Measurements from ENCODE around the gene GPR27.

Gene GPR27

DNA sequence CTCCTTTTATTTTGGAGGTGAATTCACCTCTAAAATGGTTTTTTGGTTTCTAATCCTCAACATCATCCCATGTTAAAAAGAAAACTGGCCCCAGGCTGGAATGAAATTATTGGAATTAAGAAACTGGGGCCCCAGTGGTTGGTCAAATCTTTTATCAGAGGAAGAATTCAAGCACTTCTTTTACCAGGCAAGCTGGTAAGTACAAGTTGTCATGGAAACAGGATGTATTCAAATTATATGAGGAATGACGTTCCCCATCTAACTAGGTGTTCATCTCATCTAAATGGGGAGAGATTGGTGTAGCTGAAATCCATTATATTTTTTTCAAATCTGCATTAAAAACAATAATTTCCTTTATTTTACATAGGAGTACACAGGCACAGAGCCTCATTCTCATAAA lies 18.8 kb upstream of the GPR27 start:
- DNase-seq = no peak

DNA sequence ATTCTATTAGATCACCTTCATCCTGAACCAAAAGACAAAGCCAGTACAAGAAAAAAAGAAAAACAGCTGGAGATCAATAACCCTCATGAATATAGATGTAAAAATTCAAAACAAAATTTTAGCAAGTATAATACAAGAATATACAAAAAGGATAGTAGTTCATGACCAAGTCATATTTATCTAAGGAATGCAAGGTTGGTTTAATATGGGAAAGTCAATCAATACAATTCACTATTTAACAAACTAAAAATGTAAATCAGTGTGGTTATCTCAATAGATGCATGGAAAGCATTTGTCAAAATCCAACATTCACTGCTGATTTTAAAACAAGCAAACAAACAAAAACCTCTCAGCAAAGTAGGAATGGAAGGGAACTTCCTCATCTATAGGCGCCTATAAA lies 11.0 kb upstream of the GPR27 start:
- DNase-seq = no peak

DNA sequence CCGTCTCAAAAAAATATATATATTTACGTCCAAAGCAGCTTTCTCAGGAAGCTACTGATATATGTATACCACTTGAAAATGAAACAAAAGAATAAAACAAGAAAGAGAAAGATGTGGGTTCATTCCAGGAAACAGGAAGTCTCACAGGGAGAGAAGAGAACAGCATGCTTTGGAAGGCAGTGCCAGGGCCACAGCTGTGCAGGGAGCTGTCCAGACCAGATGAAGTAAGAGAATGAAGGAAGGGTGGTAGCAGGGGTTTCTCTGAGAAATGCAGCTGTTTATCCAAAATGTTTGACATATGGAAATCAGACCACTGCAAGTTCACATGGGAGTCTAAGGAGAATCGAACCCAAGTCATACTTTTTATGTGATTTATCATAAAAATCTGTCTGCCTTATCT lies 8.9 kb upstream of the GPR27 start:
- DNase-seq = no peak

DNA sequence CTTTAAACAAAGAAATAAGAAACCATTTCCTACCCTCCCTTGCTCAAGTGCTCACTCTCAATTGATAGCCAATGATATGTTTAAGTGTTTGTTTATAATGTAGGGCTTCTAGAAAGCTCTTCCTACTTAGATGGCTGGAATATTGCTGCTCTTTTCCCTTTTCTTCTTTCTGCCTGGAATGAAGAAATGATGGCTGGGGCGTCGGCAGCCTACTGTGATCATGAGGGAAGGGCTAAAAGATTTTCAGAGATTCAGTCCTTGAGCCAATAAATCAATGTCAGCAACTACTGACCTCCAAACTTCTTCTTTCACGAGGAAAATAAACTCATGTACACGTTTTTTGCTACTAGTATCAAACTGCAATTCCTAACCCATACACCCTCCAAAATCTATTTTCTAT lies 2.1 kb upstream of the GPR27 start:
- no peak for DNase-seq

DNA sequence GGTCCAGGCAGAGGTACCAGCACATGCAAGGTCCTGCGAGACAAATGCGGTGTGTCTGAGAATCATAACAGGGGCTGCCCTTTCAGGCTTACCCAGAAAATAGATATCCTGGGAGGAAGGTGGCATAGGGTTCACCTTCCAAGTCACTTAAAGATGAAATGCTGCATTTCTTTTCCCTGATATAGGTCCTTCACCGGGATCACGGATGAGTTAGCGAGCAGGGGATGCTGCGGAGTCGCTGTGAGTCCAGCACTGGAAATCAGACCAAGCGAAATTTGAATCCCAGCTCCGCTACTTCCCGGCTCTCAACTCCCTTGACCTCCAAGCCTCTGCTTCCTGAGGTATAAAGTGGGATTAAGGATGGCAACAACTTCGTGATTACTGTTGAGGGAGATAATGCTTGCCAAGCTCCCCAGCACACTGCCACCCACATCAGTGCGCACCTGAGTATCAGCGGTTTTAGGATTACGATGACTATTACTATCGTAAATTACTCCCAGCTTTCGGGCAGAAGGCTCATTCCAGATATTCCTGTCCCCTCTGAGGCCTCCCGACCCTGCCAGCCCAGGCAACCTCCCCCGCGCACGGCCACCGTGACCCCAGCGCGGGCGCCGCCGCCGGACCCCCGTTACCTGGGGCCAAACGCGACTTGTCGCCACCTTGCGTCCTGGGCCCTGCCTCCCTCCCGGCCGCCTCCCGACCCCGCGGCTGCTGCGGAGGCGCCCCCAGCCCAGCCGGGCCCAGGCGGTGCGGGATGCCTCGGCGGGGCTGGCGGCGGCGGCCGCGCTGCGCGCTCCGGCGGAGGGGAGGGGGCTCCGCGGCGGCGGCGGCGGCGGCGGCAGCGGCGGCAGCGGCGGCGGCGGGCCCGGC lies 589 bp upstream of the GPR27 start:
- DNase-seq = no peak

DNA sequence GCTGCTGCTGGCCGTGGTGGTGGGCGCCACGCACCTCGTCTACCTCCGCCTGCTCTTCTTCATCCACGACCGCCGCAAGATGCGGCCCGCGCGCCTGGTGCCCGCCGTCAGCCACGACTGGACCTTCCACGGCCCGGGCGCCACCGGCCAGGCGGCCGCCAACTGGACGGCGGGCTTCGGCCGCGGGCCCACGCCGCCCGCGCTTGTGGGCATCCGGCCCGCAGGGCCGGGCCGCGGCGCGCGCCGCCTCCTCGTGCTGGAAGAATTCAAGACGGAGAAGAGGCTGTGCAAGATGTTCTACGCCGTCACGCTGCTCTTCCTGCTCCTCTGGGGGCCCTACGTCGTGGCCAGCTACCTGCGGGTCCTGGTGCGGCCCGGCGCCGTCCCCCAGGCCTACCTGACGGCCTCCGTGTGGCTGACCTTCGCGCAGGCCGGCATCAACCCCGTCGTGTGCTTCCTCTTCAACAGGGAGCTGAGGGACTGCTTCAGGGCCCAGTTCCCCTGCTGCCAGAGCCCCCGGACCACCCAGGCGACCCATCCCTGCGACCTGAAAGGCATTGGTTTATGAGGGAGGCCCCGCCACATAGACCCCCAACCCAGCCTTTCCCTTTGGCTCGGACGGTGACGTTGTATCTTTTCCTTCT lies 1.1 kb downstream of the GPR27 start:
- DNase-seq = no peak

DNA sequence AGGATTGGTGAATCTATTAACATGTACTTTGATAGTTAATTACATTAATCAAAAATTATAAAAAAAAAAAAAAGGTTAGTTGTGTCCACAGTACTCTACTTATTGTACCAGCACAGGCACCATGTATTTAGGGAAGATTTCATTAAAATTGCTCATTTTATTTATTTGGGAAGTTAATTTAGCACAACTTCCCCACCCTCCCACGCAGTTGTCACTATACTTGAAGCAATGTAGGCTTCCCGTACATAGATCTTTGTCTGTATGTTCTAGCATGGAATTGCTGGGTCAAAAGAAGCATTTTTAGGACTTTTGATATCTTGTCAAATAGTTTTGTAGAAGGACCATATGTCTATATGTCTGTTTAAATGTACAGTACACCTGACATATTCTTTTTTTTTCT lies 4.4 kb downstream of the GPR27 start:
- no peak for DNase-seq

DNA sequence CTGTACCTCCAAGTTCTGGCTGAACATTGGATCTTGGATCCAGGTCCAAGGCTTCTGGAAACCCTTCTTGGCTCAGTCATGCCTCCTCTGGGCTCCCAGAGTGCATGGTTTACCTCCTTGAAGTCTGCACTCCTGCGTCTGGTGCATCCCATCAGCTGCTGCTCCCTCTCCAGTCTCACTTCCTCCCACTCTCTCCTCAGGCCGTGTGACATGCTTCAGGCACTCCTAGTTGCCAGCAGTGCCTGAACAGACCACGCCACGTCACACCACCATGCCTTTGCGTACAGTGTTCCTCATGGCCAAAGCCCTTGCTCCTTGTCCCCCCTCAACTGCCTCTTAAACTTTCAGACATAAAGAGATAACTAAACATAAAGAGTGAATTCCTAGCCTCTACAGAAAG lies 5.7 kb downstream of the GPR27 start:
- no peak for DNase-seq

DNA sequence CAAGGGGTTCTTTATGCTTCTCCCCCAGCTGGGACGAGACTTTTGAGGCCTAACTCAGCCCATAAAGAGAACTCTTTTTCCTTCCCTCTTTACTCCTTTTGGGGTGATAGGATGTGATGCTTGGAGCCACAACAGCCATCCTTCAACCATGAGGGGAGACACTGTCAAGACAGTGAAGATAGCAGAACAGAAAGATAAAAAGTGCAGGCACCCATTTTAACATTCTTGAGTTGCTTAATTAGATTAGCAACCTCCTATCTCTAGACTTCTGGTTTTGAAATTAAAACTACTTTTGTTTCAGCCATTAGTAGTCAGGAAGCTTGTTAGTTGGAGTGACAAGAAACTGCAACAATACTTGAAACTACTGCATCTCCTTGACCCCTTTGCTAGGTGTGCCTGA lies 6.5 kb downstream of the GPR27 start:
- no peak for DNase-seq

DNA sequence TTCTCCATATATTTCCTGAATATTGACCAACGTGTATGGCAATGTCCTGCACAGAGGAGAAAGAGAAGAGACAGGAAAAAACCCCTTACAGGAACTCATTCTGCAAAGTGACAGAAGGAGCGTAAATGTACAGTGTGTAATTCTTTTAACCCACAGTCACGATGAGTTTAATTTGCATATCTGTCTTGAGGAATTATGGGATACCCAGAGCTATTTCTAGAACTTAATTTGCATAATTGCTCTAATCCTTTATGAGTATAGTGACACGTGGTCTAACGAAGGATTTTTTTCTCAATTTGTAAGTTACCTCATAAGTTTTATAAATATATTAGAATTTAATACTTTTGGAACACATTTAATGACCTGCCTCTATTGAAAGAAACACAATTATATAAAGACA lies 9.8 kb downstream of the GPR27 start:
- no peak for DNase-seq

DNA sequence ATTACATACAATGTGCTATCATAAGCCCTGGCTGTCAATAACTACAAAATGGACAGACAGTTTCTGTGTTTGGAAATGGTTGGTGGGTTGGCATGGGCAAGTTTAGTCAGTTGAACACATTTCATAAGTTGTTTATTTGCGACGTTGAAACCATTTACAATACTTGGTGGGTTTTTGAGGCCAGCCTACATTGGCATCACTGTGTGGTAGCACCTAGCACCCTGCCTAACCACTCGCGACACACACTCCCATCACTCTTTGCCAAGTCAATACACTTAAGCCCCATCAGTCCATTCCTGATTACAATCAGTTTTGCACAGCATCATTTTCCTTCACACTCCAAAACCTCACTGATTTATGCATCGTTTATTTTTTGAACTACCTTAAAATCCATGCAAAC lies 17.5 kb downstream of the GPR27 start:
- no peak for DNase-seq

DNA sequence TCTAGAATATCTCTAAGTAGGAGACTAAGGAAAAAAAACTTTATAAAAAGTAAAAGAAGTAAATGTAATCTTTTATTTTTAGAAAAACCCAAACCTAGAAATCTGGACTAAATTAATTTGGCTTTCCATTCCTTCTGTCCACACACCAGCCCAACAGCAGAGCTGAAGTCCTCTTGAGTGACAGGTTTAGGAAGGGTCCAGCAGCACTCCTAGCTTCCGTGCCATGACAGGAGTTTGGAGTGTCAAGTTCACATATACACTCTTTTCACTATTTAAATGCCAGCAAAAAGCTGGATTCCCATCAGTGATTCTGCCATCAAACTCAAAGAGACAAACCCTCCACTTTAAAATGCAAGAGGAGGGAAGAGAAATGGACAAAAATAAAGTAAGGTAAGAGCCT lies 18.2 kb downstream of the GPR27 start:
- DNase-seq = no peak

DNA sequence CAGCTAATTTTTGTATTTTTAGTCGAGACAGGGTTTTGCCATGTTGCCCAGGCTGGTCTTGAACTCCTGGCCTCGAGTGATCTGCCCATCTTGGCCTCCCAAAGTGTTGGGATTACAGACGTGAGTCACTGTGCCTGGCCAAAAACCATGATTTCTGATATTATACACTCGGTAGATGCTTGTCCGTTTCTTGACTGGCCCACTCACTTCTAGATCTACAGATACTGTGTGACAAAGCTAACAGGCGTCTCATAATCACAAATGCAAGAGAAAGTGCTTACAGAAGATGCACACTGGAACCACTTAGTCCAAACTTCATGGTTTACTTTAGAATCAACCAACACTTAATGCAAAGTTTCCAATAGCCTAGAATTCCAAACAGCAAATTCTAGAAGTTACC lies 22.9 kb downstream of the GPR27 start:
- DNase-seq = no peak

DNA sequence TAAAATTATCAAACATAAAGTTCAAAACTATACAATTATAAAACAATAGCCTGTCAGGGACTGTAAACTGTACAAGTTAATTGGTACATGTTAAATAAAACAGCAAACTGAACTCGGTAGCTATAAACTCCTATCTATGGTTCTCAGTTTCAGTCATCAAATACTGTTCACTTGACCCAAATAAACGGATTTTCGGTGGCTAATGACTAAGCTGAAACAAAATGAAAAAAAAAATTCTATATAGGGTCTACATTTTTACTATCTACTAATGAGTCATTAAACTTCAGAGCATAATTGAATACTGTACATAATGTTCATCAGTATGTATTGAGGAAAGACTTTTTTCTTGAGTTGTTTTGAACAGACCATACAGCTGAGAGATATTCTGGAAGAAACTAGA lies 24.7 kb downstream of the GPR27 start:
- no peak for DNase-seq

DNA sequence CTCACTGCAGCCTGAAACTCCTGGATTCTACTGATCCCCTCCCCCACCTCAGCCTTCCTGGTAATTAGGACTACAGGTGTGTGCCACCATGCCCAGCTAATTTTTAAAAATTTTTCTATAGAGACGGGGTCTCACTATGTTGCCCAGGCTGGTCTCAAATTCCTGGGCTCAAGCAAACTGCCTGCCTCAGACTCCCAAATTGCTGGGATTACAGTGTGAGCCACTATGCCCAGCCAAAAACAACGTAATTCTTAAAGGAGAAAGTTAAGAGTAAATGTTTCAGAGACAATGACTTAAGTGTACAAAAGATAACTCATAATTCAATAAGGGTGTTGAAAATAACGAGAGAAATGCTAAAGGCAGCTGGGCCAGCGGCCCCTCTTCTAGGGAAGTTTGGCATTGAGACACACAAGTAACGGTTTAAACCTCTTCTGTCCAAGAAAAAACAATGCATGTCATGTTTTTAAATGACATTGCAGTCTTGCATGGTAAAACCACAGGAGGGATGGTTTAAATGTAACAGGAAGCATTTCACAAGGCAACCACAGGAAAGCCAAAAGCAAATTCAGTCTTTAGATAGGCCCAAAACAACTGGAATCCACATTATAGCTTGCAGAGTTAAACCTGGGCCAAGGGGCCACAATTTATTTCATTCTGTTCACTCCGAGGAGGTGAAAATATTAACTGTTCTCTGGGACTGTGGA lies 26.2 kb downstream of the GPR27 start:
- DNase-seq = no peak

DNA sequence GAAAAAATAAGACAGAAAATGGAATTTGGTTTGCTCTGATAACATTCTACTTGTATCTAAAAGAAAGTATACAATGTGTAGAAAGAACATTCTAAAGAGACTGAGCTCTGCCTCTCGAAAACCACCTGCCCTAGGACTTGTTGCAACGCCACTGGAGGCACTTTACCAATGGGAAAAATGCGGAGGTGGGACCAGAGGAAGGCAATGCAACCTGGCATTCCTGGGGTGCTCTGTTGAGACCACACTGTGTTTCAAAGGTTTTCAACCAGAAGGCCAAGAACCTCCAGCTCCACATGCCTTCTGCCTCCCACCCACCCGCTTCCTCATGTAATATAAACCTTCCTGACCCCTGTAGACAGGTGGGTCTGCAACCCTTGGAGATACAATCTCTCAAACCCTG lies 26.8 kb downstream of the GPR27 start:
- no peak for DNase-seq

DNA sequence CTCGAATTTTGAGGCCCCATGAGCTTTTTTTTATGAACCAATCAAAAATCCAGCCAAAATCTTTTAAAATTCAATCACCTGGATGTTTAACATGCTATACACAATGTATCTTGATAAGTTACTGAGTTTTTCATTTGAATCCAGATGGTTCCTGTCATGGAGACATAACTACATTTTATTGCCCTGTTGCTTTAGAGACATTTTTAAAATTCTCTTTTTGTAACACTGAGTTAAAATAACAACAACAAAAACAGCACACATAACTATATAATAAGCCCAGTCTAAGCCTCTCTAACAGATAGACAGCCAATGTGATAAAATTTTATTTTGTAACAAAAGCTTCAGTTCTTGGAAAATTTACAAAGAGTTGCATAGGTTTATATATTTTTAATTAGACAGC lies 29.5 kb downstream of the GPR27 start:
- DNase-seq = no peak

DNA sequence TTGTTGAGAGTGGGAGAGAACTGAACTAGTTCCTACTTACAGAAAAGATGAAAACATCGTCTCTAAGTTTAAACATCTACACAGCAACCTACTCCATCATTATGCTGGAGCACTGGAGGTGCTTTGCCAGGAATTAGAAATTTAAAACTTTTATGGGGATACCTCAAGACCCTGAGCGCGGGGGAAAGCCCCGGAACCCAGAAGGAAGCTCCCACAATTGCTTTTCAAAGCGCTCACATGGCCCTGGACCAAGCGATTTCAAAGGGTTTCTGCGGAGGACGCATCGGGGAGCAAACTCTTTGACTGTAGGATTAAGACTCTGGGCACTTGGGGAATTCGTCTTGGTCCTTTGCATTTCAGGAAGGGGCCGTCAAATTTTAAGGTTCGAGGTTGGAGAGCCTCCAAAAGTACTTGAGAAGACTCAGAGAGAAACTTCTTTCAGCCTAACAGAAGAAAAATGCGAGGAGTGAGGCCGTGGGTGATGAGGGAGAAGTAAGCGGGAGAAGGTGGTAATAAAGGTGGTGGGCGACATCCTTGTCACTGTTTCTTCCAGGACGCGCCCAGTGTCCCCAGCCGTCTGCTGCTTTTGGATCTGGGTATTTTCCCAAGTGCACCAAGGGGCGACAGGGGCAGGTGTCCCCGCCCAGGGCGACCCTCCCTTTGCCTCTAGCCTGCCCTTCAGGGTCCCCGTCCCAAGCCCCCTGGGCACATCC lies 30.7 kb downstream of the GPR27 start:
- DNase-seq = no peak

DNA sequence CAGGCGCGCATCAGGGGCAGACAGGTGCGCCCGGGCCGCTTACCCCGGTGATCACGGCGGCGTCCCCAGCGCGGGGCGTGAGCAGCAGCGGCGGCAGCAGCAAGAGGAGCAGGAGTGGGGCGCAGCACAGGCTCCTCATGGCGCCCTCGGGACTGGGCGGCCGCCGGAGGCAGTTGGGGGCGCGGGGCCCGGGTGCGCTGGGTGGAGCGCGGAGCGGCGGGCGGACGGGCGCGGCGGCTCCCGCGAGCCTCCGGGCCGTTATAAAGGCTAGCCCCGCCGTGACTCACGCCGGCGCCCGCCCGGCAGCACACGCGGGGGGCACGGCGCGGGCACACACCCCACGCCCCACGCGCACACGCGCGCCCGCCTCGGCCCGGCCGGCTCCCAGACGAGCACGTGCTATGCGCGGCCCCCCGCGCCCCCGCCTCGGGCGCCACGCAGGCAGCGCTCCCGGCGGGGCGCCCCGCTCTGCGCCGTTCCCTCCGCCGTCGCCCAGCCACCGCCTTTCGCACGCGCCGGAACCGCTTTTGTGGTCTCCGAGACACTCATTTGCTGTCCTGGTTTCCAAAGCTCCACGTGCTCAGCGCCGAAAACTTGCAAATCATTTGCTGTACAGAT lies 31.4 kb downstream of the GPR27 start, which contains the start of gene PROK2:
TSS of gene PROK2 (minus strand) at position 235 of the 618 bp plus-strand sequence. CDS start at position 139, 96 bp downstream.
- no peak for DNase-seq

DNA sequence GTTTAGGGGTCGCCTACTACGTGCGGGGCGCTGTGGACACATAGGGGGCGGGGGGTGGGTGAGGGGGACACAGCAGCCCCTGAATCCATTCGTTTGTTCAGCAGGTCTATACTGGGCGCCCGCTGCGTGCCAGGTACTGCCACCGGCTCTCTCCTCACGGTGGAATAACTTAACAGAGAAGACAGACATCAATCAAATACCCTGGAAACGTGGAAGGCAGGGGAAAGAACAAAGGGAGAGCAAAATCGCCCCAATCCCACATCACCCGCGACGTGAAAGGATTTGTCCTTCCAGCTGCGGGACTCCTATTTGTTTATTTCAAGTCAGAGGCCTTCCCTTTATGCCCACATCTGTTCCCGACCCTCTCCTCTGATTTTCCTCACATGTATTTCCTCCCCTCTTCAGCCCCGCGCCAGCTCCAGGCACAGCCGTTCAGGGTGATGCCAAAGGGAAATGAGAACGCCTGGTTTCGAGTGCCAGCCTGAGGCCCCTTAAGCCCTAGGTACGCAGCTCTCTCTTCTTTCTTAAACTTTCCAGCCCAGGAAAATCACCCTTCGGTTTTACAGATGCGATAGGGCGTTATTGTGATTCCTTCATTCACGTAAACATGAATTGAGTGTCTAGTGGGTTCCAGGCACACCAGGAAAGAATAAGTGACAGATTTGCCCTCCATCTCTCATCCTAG lies 32.0 kb downstream of the GPR27 start:
- no peak for DNase-seq

DNA sequence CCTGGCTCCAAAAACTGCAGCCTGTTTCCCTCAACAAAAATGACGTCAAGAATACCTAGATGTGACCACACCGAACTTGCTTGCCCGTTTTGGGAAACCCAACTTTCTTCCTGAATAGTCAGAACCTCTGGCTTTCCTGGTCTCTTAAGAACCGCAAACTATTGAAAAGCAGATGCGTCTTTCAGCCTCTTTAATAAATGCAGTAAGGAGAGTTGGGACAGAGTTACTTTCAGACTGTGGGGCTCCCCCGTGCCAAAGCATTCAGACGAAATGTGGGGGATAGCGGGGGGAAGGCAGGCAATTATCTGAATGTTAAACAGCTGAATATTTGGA lies 32.5 kb downstream of the GPR27 start:
- no peak for DNase-seq

DNA sequence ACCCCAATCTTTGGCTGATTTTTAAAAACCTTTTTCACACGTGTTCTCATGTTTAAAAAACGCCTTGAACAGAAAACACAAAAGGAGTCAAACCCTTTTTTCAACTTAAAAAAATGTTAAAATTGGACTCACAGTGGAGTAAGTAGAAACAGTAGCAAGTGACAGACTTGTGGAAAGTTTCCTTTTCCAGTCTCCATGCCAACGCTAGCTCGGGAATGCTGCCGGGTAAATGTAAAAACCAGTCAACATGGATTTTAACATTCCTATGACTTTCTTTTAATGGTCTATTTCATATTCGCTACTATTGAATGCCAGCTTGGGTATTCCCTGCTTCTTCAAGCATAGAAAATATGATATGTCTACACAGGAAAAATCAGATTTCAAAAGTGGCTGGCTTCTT lies 32.9 kb downstream of the GPR27 start:
- DNase-seq = no peak
